HCT116 (cell line): ENCODE data around the gene TUT4. TPM values are rescaled to one million over a fixed set of nuclear protein-coding genes. Genes with fewer than 3 reads are reported as not detected.

Experiments used
- ATAC-seq: fragments of 200-7000 bp; cut with Tn5 transposase; 2 replicates; pipeline ENCODE4 v1.9.1; 2020; ENCODE audit warnings: mild to moderate bottlenecking, moderate library complexity
- BruUV-seq: library from RNA; stranded (reverse); fragments of 400-500 nt; replicated peaks from 2 replicates; lab custom pipeline; 2021; lab: Mats Ljungman, UMichigan
- CTCF ChIA-PET: fragments of 300-600 bp; sonication (Branson Sonifier 250); formaldehyde crosslinking; loops from one replicate; lab custom pipeline; 2021; ENCODE audit warnings: antibody characterized with exemption; lab: Charles Lee
- POLR2A ChIA-PET: fragments of 300-600, 350-600 bp; sonication (Branson Sonifier 250); formaldehyde crosslinking; loops from one replicate; lab custom pipeline; 2021; ENCODE audit warnings: antibody characterized with exemption; lab: Charles Lee
- RAD21 ChIA-PET, 2 experiments: fragments of 300-600 bp; sonication (Branson Sonifier 250); formaldehyde crosslinking; loops; one replicate each; lab custom pipeline; 2023; ENCODE audit warnings: low total read pairs in 2 of 2; ENCODE audit not compliant: uncharacterized antibody in 2 of 2, unreplicated experiment in 2 of 2, low non-redundant PET in 1 of 2; lab: Charles Lee
- DNase-seq: peaks from one replicate; pipeline ENCODE4 v3.0.0-alpha.2; 2010; ENCODE audit warnings: low read depth, low spot score
- H2AFZ ChIP-seq: fragments of 200-600 bp; shearing (Covaris generic), sonication (generic); 2 replicates; pipeline ENCODE4 v1.6.1; 2017; ENCODE audit warnings: low read depth, mixed run types, mixed read lengths, antibody characterized with exemption, low read length; ENCODE audit not compliant: poor library complexity, severe bottlenecking
- H3K27ac ChIP-seq: 2 replicates; pipeline ENCODE4 v1.5.1; 2012; ENCODE audit warnings: low read depth, low read length
- H3K27me3 ChIP-seq: fragments of 200-600 bp; sonication (generic); 2 replicates; pipeline ENCODE4 v1.6.1; 2016; ENCODE audit warnings: mixed run types, low read length, mixed read lengths; ENCODE audit not compliant: insufficient read depth
- H3K36me3 ChIP-seq, 2 experiments: fragments of 200-500 bp in 1 of 2; fragments of 200-600 bp in 1 of 2; sonication (Bioruptor generic) in 1 of 2; sonication (generic) in 1 of 2; 2 replicates each; pipeline versions ENCODE4 v1.5.1 to v1.6.1; 2014 to 2016; ENCODE audit warnings: low read length in 2 of 2, inconsistent platforms in 1 of 2, mixed read lengths in 1 of 2, mixed run types in 1 of 2; ENCODE audit not compliant: insufficient read depth in 2 of 2, control insufficient read depth in 1 of 2
- H3K4me1 ChIP-seq, 2 experiments: fragments of 200-600 bp in 1 of 2; sonication (generic) in 1 of 2; 2 replicates each; pipeline versions ENCODE4 v1.5.1 to v1.6.1; 2012 to 2017; ENCODE audit warnings: low read length in 2 of 2, inconsistent platforms in 1 of 2, mild to moderate bottlenecking in 1 of 2, mixed read lengths in 1 of 2, mixed run types in 1 of 2, moderate library complexity in 1 of 2; ENCODE audit not compliant: insufficient read depth in 2 of 2, control insufficient read depth in 1 of 2
- H3K4me2 ChIP-seq: fragments of 200-600 bp; sonication (generic); 2 replicates; pipeline ENCODE4 v1.6.1; 2017; ENCODE audit warnings: mixed run types, low read length, mixed read lengths
- H3K4me3 ChIP-seq, 2 experiments: fragments of 200-600 bp in 1 of 2; sonication (generic) in 1 of 2; replicated peaks in 1 of 2; 2 replicates each; pipeline ENCODE4 v1.5.1; 2011 to 2016; ENCODE audit warnings: low read length in 2 of 2, control low read depth in 1 of 2, low read depth in 1 of 2, mild to moderate bottlenecking in 1 of 2, mixed read lengths in 1 of 2, mixed run types in 1 of 2
- H3K79me2 ChIP-seq: fragments of 200-600 bp; sonication (generic); 2 replicates; pipeline ENCODE4 v1.6.1; 2017; ENCODE audit warnings: mild to moderate bottlenecking, mixed run types, low read length, moderate library complexity, mixed read lengths; ENCODE audit not compliant: insufficient read depth
- H3K9ac ChIP-seq: fragments of 200-600 bp; sonication (generic); 2 replicates; pipeline ENCODE4 v1.6.1; 2016; ENCODE audit warnings: low read length, mixed read lengths
- H3K9me2 ChIP-seq: fragments of 200-600 bp; sonication (generic), shearing (Covaris generic); 2 replicates; pipeline ENCODE4 v1.6.1; 2017; ENCODE audit warnings: mixed run types, mild to moderate bottlenecking, moderate library complexity; ENCODE audit not compliant: insufficient read depth
- H3K9me3 ChIP-seq, 2 experiments: fragments of 200-500 bp in 1 of 2; fragments of 200-600 bp in 1 of 2; sonication (Bioruptor generic) in 1 of 2; sonication (generic) in 1 of 2; 2 replicates each; pipeline ENCODE4 v1.6.1; 2014 to 2017; ENCODE audit warnings: low read length in 2 of 2, mixed read lengths in 2 of 2, inconsistent platforms in 1 of 2, low read depth in 1 of 2, mild to moderate bottlenecking in 1 of 2, mixed run types in 1 of 2, moderate library complexity in 1 of 2; ENCODE audit not compliant: control insufficient read depth in 1 of 2, insufficient read depth in 1 of 2
- H4K20me1 ChIP-seq: fragments of 200-600 bp; sonication (generic), shearing (Covaris generic); 2 replicates; pipeline ENCODE4 v1.6.1; 2017; ENCODE audit warnings: mixed run types, mild to moderate bottlenecking, moderate library complexity; ENCODE audit not compliant: insufficient read depth
- CBX3 ChIP-seq: IDR thresholded peaks from 2 replicates; pipeline ENCODE4 v1.6.1; 2012; ENCODE audit warnings: low read depth
- EGR1 ChIP-seq: IDR thresholded peaks from 2 replicates; pipeline ENCODE4 v1.6.1; 2012; ENCODE audit warnings: low read depth
- ELF1 ChIP-seq: IDR thresholded peaks from 2 replicates; pipeline ENCODE4 v1.6.1; 2012; ENCODE audit warnings: low read depth, borderline replicate concordance
- MAX ChIP-seq: IDR thresholded peaks from 2 replicates; pipeline ENCODE4 v1.6.1; 2012
- SIN3A ChIP-seq: IDR thresholded peaks from 2 replicates; pipeline ENCODE4 v1.6.1; 2012; ENCODE audit warnings: low read depth
- SRF ChIP-seq: IDR thresholded peaks from 2 replicates; pipeline ENCODE4 v1.6.1; 2012; ENCODE audit warnings: low read depth
- ZFX ChIP-seq: fragments of 450-650 bp; IDR thresholded peaks from 2 replicates; pipeline ENCODE4 v1.6.1; 2017
- intact Hi-C: fragments of 100-400 bp; cut with micrococcal nuclease; formaldehyde crosslinking; loops from 2 replicates; pipeline ENCODE4 v1.10.0; 2022
- total RNA-seq: library from RNA; stranded (reverse); gene quantifications from one replicate; pipeline ENCODE4 v1.2.1, GENCODE V29; 2021; ENCODE audit not compliant: unreplicated experiment

The TUT4 gene
- total RNA-seq, 1 experiment from 2014 or later = 50.0 TPM

- no peaks in the 10 kb centered on the region for H3K9me2 ChIP-seq
- DNase-seq (no peak), ATAC-seq (no peak)
- ChIA-PET RAD21 (no interaction called here), POLR2A (no interaction called here), CTCF (no interaction called here)
- no peaks in the 10 kb centered on the region for H3K36me3 ChIP-seq
- H3K4me3 ChIP-seq = no peak overlapping the region
- no peaks in the 10 kb centered on the region for H3K27me3 ChIP-seq
- intact Hi-C loops = no loop called here
- H3K4me1 ChIP-seq = no peaks in the 10 kb centered on the region
- H2AFZ ChIP-seq = no peak overlapping the region
- H3K4me2 ChIP-seq = no peak overlapping the region
- no peaks in the 10 kb centered on the region for H3K79me2 ChIP-seq
- TF ChIP-seq ZFX = no peak
- no peak overlapping the region for H3K9ac ChIP-seq
- no peaks in the 10 kb centered on the region for H3K9me3 ChIP-seq
- no peak overlapping the region for H3K27ac ChIP-seq
- no TSS peak for BruUV-seq
- H4K20me1 ChIP-seq = no peaks in the 10 kb centered on the region
These were observed 46.5 kb downstream of the TUT4 start for GRCh38 chr1:52506349-52506748.

- TF ChIP-seq ZFX (no peak), CBX3 (no peak), ELF1 (no peak), MAX (no peak), SIN3A (no peak), SRF (no peak), EGR1 (no peak)
- Histone ChIP-seq H3K27me3 (no peaks in the 10 kb centered on the region), H4K20me1 (no peaks in the 10 kb centered on the region), H3K79me2 (0 out of 2 replicates have a peak, but pooled peaks cover 4% of the 10 kb centered on the region), H3K27ac (no peak overlapping the region), H3K36me3 (no peaks in the 10 kb centered on the region), H2AFZ (no peak overlapping the region), H3K9ac (no peak overlapping the region), H3K4me2 (no peak overlapping the region), H3K9me3 (no peaks in the 10 kb centered on the region), H3K4me1 (no peaks in the 10 kb centered on the region), H3K9me2 (no peaks in the 10 kb centered on the region), H3K4me3 (no peak overlapping the region)
- CTCF ChIA-PET = no interaction called here
- no peak for ATAC-seq
- intact Hi-C loops = no loop called here
- no TSS peak for BruUV-seq
- no peak for DNase-seq
- RAD21 ChIA-PET = no interaction called here
- POLR2A ChIA-PET = no interaction called here
These were observed 48.2 kb downstream of the TUT4 start for GRCh38 chr1:52504720-52505119.
